Inflammatory macrophage treated with lipopolysaccharide for 4 hours (primary cell): ENCODE data around the gene FARP2.

Source experiments
- DNase-seq: peaks from one replicate; pipeline ENCODE4 v3.0.0-alpha.2; 2020

The FARP2 gene

DNA sequence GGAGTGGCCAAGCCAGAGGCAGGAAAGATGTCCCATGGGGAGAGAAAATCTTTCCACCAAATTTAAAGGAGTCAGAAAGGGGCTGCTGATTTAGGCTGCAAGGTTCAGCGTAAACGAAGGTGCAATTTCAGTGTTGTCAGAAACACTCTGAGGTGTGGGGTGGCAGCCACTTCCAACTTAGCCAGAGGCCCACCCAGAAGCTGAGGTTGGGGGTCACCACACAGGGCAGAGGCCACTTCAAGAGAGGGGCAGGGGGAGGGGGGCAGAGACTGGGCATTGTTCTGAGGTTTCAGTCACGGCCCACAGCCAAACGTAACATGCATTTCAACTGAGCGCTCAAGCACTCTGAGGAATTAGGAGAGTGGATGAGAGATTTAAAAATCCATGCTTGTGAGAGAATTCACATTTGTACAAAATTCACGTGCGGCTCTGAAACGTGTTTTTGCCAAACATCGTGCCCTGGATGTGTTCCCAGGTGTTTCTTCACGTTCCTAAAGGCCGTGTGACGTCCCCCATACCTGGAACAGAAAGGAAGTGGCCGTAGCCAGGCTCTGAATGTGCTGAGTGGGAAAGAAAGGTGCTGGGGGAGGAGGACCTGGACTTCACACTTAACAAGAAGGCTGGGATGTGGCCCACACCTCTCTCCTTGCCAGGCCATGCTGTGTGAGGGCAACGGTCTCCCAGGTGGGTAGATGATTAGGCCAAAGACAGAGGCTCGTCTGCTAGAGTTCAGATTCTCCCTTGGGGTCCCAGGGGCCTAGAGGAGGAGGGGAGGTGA is 182.9 kb downstream of the FARP2 start:
- DNase-seq, result no peak

DNA sequence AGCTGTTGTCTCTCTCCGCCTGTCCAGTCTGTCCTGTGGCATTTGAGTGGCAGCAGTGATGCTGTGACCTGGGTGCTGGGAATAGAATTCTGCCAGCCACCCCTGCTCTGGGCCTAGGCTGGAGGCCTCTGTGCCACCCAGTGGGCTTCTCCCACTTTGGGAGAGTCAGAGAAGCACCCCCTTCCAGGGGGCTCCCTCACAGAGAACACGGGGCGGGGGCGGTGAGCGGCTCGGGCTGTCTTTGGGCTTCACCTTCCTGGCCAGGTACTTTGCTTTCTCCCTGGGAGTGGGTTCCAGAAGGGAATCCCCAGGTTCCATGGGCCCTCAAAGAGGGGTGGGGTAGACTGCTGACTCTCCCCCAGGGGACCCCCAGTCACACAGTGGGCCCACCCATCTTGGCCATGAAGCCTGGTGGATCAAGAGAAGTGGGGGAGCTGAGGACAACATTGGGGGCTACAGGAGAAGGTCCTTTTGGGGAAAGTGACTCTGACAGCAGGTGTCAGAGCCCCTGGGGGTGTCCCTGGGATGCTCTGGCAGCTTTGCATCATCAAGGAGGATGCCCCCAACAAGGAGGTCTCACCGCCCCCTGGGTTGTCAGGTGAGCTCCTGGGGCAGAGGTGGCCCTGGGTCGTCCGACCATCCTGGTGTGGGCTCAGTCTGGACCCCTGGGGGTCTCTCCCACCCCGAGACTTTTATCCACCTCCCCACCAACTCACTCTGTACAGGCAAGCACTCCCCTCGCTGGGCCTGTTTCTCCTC is 183.7 kb downstream of the FARP2 start:
- DNase-seq, result no peak

DNA sequence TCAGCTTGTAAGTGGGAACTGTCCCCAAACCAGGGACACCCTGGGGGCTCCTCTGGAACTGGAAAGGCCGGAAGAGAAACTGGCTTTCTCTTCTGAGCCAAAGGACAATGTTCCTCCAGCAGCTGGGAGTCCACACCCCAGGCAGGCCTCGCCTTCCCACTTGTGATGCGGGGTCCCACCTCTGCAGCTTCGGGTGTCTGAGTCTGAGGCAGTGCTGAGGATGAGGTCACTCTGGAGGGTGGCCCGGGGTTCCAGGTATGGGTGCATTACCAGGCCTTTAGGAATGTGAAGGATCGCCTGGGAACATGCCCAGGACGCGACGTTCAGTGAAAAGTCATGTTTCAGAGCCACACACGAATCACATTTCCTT is 184.3 kb downstream of the FARP2 start:
- no peak for DNase-seq

DNA sequence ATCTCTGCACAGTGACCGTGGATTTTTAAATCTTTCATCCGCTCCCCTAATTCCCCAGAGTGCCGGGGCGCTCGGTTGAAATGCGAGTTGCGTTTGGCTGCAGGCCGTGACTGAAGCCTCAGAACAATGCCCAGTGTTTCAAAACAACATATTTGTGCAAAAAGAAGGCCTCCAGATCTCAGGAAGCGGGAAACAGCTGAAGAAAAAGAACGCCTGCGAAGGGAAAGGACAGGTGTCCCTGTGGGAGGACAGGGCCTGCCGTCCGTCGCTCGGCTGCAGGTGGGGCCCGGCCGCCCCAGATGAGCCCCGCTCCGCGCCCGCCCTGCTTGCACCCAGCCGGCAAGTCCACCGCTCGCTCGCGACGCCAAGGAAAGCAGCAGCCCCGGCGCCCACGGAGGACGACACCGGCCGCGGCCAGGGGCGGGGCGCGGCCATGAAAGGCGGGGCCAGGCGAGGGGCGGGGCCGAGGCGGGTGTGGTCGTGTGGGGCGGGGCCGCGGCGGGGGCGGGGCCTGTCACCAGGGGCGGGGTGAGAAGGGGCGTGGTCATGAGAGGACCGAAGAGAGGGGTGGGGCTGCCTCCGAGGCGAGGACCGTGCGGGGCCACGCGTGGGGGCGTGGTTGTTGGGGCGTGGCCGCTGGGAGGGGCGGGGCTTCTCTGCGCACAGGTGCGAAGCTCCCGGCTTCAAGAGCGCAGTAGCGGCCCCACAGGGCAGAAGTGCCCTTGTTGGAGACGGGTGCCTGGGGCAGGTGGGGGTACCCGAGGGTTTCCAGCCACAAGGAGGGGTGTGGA is 184.9 kb downstream of the FARP2 start:
- DNase-seq, result peak; percentile 58

DNA sequence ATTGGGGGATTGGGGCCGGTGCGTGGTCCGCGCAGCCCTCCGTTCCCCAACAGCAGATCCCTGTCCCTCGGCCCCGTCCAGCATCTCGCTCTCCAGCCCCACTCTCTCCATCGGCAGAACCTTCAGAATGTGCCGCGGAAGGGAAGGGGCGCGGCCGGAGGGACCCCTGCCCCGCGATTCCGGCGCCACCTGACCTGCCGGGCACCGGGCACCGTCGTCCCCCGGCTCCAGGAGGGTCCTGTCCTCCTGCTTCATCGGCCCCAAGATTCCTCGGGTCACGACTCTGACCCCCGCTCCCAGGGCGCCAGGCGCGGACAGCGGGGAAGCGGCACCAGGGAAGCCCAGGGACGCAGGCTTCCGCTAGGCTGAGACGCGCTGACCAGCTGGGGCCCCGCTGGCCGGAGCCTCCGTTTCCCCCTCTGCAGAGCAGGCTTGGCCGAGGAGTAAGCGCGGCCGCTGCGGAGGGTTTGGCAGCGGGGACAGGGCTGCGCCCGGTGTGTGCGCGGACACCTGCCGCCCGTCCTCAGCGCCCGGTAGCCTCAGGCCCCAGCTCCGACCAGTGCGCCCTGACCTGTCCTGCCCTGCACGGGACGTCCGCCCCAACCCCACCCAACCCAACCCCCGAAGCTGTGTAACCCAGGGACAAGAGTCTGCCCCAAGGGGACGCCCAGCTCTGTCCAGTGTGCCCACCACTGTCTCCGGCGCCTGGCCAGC is 185.6 kb downstream of the FARP2 start:
- no peak for DNase-seq

DNA sequence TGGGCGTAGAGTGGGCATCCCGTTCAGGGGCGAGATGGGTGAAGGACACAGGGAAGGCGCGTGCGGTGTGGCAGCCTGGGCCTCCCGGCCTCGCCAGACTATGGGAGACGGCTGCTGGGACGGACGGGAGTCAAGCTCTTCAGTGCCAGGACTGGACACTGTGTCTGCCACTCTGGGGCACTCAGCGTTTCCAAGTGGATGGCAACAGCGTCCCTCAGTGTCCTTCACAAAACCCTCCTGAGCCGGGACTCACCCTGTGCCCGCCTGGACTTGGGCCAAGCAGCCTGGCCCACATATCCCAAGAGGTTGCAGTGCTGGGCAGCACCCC is 186.2 kb downstream of the FARP2 start:
- DNase-seq, result no peak
